ENCODE data around the gene SFXN5.

DNA sequence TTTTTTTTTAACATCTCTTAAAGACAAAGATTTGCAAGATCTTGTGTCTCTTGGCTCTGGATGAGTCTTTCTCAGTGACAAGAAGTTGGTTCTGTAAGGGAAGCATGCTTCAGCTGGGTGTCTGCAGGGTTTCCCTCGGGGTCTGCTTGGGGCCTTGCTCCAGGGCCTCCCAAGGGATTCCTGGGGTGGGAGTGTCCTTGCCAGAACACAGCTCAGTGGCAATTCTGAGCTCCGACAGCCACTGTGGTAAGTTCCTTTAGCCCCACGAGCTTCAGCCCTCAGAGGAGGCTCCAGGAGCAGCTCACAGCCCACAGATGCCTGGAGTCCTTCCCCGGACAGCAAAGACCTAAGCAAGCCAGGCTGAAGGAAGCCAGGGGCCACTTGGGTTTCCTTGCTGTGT lies 101.8 kb downstream of the SFXN5 start:
- TF ChIP-seq, protein P1, sequence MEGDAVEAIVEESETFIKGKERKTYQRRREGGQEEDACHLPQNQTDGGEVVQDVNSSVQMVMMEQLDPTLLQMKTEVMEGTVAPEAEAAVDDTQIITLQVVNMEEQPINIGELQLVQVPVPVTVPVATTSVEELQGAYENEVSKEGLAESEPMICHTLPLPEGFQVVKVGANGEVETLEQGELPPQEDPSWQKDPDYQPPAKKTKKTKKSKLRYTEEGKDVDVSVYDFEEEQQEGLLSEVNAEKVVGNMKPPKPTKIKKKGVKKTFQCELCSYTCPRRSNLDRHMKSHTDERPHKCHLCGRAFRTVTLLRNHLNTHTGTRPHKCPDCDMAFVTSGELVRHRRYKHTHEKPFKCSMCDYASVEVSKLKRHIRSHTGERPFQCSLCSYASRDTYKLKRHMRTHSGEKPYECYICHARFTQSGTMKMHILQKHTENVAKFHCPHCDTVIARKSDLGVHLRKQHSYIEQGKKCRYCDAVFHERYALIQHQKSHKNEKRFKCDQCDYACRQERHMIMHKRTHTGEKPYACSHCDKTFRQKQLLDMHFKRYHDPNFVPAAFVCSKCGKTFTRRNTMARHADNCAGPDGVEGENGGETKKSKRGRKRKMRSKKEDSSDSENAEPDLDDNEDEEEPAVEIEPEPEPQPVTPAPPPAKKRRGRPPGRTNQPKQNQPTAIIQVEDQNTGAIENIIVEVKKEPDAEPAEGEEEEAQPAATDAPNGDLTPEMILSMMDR (optimal IDR thresholded peaks at IDR 0.05 in 1 of 3, IDR thresholded peaks at IDR 0.05 in 1 of 3, conservative IDR thresholded peaks at IDR 0.05 in 1 of 3; ENCODE audit: extremely low read depth in 1 of 3, insufficient read depth in 2 of 3, low read length in 3 of 3) = no peak
- TF ChIP-seq EZH2 (IDR thresholded peaks at IDR 0.05; ENCODE audit: low read length) = no peak
